Erythroblast (primary cell): Measurements from ENCODE around the gene TYR.
"Not testable (repeated sequence)": the region's sequence is repeated elsewhere in the genome, so short reads cannot be mapped to it uniquely, and the experiment has no call there.

Experiments used
- GATA1 ChIP-seq: IDR thresholded peaks from 2 replicates; pipeline ENCODE4 v1.6.1; 2011; ENCODE audit warnings: low read depth, mild to moderate bottlenecking, control low read depth, low read length, moderate library complexity
- POLR2A ChIP-seq: IDR thresholded peaks from 2 replicates; pipeline ENCODE4 v1.6.1; 2011; ENCODE audit warnings: mild to moderate bottlenecking, low read length

DNA sequence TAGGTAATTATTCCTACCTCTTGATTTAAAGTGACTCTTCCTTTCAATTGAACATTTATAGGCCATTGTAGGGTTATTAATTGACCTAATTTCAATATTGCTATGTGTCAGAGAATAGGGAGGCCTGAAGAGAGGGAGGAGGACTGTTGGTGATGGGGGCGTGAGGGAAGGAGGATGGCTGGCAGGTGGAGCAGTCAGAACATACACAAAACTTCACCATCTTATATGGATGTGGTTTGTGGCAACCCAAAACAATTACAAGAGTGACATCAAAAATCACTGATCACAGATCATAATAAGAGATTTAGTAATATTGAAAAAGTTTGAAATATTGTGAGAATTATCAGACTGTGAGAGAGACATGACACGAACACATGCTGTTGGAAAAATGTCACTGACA is 95.5 kb downstream of the TYR start:
- TF ChIP-seq POLR2A, GATA1: not testable (repeated sequence)
